Measurements from ENCODE around the gene LTBP2.
"Not testable (repeated sequence)": the region's sequence is repeated elsewhere in the genome, so short reads cannot be mapped to it uniquely, and the experiment has no call there.

LTBP2 gene

DNA sequence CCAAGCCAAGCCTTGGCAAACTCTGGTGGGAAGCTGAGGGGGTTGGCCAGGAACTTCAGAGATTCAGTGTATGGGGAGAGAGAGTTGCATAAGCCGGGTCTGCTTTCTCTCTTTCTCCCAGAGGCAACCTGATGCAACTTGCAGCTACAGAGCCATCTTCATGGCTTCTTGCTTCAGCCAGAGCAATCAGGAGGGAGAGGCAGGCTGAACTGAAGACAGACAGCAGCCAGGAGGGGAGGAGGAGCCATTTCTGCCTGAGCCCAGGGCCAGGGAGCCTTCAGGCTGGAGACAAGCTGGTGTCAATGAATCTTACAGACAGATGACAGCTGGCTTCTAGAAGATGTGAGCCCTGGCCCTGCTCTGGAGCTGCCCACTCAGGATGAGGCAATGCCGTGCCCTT is 137.7 kb downstream of the LTBP2 start:
- DNase-seq: peak; percentile 57

DNA sequence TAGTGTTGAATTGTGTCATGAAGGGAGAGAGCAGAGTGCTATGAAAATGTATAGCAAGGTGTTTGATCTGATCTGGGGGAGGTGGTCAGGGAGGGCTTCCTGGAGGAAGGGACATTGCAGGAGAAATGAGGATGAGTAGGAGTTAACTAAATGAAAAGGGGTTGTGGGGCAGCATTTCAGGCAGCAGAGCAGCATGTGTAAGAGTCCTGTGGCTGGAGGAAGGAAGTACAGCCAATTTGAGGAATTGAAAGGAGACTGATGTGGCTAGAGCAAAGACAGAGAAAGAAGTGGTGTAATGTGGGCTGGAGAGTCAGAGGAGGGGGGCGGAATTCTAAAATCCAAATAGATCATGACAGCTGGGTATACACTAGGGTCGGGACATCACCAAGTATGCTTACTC is 139.4 kb downstream of the LTBP2 start:
- DNase-seq: peak; percentile 84

DNA sequence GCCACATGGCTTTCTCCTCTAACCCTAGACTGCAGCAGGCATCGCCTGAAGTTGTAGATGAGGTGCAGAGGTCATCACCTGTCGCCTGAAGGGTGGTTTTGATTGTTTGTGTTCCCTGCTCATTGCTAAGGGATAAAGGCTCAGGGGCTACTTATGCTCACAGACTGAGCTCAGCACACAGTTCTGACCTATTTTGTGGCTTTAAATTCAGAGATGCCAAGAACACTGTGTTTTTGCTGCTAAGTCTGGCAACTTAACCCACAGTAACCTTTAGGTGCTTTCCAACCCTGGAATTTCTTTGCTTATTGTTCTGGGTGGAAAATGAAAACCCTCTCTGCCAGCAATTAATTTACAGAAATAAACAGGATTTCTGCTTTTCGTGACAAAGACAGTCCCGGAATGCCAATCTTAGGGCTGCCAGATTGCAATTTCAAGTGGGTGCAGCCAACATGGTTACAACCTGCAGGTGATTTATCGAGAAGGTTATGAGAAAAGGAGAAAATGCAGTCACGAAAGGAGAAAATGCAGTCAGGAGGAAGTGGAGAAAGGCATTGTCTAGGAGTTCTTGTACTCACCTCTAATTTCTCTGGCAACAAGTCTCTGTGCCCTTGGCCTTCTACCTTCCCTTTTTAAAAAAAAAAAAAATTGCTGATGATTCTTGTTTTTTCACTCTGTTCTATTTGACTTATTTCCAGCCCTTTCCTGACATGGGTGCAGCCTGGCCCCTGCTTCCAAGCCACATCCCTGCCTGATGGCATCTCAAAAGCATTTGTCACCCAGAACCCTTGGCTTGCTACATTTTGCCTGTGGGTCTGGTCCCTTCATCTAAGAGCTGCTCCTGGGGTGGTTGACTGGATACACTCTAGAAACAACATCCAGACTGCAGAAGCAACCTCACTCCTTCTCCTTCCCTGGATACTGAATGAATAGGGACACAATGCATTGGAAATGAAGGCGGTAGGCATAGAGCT is 142.2 kb downstream of the LTBP2 start:
- DNase-seq: no peak

DNA sequence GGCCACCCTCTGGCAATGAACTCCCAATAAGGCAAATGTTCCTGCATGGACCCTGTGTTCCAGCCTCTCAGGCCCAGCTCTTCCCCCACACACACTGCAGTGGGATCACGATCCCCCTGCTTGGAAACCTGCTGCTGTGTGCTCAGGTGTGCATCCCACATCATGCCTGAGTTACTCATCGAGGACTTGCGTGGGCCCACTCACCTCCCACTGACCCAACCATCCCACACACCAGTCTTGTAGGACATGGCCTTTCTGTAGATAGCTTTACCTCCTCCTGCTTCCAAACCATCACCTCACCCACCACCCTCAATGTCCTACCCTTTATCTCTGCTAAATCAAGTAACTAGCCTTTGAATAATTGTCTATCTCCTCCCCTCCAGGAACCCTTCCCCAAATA is 143.5 kb downstream of the LTBP2 start:
- no peak for DNase-seq

GRCh38 chr14:74465335-74465734 is 146.7 kb downstream of the LTBP2 start:
- no peak for DNase-seq

DNA sequence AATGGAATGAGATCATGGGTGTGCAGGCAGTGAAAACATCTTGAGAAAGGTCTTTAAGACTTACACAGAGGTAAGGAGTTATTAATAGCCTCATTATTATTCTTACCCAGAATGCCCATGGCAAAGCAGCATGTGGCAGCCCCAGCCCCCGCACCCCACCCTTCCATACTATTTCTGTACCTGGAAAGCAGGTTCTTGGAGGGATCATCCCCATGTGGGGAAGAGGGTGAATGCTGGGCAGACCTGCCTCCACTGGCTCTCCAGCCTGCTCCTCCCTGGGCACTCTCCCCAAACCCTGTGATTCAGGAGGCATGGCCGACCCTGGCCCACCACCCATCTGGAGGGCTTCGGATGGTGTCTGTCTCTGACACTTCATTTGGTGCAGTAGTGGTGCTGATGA is 147.3 kb downstream of the LTBP2 start:
- no peak for DNase-seq

DNA sequence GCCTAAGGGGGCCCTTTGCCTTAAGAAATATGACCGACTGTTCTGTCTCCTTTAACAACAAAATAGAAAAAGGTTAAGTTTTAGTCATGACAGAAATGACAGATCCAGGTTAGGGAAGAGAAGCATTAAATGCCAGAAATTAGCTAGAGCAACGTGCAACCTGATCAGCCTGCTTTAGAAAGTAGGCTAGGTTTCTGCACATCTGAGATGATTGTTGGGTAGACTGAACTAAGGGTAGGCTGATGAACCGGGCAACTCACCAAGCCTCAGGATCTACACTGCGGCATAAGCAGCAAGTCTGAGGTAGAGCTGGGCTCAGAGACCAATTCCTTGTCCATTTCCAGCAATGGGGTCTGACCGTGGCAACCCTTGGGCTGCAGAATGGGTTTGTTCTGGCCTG is 148.3 kb downstream of the LTBP2 start:
- no peak for DNase-seq

DNA sequence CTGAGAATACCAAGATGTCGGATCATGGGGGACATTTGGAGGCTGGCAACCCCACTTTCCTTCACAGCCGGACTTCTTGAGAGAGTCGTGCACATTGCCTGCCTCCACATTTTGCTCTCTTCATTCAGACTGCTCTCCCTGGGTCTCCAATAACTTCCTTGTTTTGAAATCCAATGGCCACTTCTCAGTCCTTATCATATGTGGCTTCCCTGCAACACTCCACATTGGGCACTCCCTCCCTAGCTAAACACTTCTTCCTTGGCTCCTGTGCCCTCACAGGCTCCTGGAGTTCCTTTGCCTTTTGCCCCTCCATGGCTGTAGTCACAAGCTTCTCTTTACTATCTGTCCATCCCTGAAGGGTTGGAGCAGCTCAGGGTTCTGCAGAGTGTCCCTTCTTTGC is 149.0 kb downstream of the LTBP2 start:
- DNase-seq: no peak

DNA sequence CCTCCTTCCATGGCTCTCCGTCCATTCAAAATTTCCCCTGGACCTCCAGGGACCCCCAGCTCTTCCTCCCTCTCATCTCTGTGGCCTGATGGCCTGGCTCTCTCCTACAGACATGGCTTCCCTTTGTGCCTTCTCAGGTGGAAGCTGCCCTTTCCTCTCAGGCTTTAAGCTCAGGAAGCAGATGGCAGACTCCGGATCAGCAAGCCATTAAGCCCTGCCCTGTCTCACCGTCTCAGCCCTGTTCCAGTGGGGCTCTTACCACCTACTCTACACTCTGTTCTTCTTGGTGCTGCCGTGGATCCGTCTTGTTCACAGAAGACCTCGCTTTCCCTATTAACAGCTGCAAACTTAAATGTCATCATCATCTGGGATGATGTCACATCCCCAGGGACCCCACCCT is 152.1 kb downstream of the LTBP2 start:
- DNase-seq: no peak

GRCh38 chr14:74459289-74459946 is 152.6 kb downstream of the LTBP2 start:
- DNase-seq: peak; percentile 51

DNA sequence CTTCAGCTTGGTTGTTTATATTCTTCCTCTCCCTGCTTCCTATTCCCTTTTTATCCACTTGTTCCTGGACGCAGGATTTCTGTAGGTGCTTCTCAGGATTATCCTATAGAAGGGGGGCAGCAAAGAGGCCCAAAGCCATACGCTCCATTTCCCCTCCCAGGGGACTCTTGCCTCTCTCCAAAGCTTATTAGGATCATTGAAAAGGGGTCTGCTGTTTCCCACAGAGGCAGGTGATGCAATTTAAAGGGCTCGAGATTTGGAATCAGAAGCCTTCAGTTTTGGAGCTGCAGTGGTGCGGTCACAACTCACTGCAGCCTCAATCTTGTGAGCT is 154.5 kb downstream of the LTBP2 start:
- no peak for DNase-seq

GRCh38 chr14:74456684-74457564 is 155.1 kb downstream of the LTBP2 start:
- DNase-seq: no peak

- DNase-seq: not testable (repeated sequence)
Observed at GRCh38 chr14:74454397-74454796, 157.6 kb downstream of the LTBP2 start.
